ENCODE results near the gene HDGF.

HDGF gene

GRCh38 chr1:156698995-156699394 lies 52.5 kb downstream of the HDGF start:
- peaks cover 36% of the 10 kb centered on the region for H3K27me3 Mint-ChIP-seq
- no peak for DNase-seq (ENCODE audit: low spot score in 2 of 2)
- ATAC-seq (ENCODE audit: low read depth), result no peak
- H3K27ac Mint-ChIP-seq, result no peak overlapping the region
- H3K4me3 Mint-ChIP-seq, result no peak overlapping the region
- no peaks in the 10 kb centered on the region for H3K4me1 Mint-ChIP-seq
- H3K9me3 Mint-ChIP-seq, result no peaks in the 10 kb centered on the region
- H3K36me3 Mint-ChIP-seq, result peaks cover 7% of the 10 kb centered on the region

DNA sequence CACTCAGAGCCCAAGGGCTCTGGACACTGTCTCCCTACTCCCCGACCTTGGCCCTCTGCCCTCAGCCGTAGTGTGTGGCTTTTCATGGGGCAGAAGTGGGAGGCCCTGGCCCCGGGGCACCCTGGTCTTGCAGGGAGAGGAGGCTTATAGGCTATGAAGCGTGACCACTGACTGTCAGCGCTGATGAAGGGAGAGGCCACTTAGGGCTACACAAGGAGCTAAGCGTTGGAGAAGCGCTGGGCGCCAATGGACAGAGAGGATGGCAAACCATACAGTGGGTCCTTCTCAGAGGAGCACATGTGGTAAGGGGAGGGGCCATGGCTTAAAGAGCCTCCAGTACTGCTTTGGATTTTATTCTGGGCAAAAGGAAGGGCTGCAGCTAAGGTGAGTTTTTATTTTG lies 54.0 kb downstream of the HDGF start:
- ATAC-seq (ENCODE audit: low read depth) (no peak), DNase-seq (ENCODE audit: low spot score in 2 of 2) (no peak)
- Mint-ChIP-seq H3K9me3 (no peaks in the 10 kb centered on the region), H3K27ac (no peak overlapping the region), H3K36me3 (peaks cover 7% of the 10 kb centered on the region), H3K4me3 (no peak overlapping the region), H3K4me1 (peaks cover 3% of the 10 kb centered on the region), H3K27me3 (peaks cover 35% of the 10 kb centered on the region)

DNA sequence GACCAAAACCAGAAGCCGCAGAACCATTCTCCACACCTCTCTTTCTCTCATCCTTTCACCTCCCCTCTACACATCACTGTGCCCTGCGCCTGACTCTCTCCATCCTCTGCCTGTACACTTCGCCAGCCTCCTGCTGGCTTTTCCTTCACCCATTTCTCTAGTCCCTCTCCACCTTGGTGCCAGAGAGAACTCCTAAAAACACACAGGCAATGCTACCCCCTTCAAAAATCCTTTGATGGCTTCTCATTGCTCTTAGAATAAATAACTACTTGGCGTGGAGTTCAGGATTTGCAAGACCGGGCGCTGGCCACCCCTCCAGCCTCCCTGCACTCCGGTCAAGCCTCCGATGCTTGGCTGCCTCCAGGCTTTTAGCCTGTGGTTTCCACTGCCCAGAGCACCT lies 54.7 kb downstream of the HDGF start:
- Mint-ChIP-seq H3K4me3 (no peak overlapping the region), H3K4me1 (peaks cover 10% of the 10 kb centered on the region), H3K27ac (no peak overlapping the region), H3K36me3 (peaks cover 7% of the 10 kb centered on the region), H3K9me3 (no peaks in the 10 kb centered on the region), H3K27me3 (peaks cover 42% of the 10 kb centered on the region)
- ATAC-seq (ENCODE audit: low read depth) (no peak), DNase-seq (ENCODE audit: low spot score in 2 of 2) (no peak)

- H3K4me3 Mint-ChIP-seq, result no peak overlapping the region
- DNase-seq (ENCODE audit: low spot score in 2 of 2) (no peak), ATAC-seq (ENCODE audit: low read depth) (no peak)
- no peaks in the 10 kb centered on the region for H3K9me3 Mint-ChIP-seq
- H3K36me3 Mint-ChIP-seq, result peaks cover 7% of the 10 kb centered on the region
- no peak overlapping the region for H3K27ac Mint-ChIP-seq
- H3K27me3 Mint-ChIP-seq, result peaks cover 47% of the 10 kb centered on the region
- H3K4me1 Mint-ChIP-seq, result peaks cover 11% of the 10 kb centered on the region
Observed at GRCh38 chr1:156694690-156694962, 56.8 kb downstream of the HDGF start.

DNA sequence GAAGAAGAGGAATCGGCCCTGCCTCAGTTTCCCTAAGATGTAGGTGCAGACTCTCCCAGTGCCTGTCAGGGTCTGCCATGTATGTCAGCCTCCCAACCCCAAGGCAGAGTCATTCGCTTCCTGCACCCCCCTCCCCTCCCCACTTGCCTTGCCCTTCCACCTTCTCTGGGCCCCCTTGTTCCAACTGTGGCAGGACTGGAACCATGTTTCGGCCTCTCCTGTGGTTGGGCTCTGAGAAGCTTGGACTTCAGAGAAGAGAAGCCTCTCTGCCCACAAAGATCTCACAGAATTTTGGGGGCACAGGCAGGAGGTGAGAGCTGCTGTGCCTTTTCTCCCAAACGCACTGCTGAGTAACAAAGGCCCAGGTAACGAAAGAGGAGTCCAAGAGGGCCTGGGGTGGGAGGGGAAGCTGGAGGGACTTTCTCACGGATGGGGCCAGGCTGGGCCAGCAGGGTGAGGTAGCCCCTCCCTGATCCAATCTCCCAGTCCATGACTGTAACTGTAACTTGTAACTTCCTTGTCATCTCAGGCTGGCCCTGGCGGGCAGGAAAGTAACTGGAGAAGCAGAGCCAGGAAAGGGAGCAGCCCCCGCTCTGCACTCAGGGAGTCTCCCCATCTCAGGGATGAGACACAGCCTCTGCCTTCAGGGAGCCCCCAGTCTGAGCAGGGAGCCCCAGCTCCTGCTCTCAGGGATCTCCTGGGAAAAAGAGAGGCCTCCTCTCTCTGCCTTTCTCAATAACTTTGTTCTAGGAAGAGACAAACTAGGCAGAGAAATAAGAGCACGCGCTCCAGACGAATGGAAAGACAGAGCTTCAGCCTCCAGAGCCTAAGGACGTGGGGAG lies 57.4 kb downstream of the HDGF start:
- Mint-ChIP-seq H3K36me3 (peaks cover 7% of the 10 kb centered on the region), H3K4me3 (no peak overlapping the region), H3K4me1 (peaks cover 13% of the 10 kb centered on the region), H3K9me3 (no peaks in the 10 kb centered on the region), H3K27ac (no peak overlapping the region), H3K27me3 (peaks cover 47% of the 10 kb centered on the region)
- DNase-seq (ENCODE audit: low spot score in 2 of 2), result no peak
- no peak for ATAC-seq (ENCODE audit: low read depth)

GRCh38 chr1:156692925-156693847 lies 58.3 kb downstream of the HDGF start:
- no peak overlapping the region for H3K27ac Mint-ChIP-seq
- H3K4me1 Mint-ChIP-seq, result peaks cover 13% of the 10 kb centered on the region
- peak overlapping the region; percentile 19 for H3K4me3 Mint-ChIP-seq
- ATAC-seq (ENCODE audit: low read depth), result no peak
- peaks cover 45% of the 10 kb centered on the region for H3K27me3 Mint-ChIP-seq
- no peaks in the 10 kb centered on the region for H3K9me3 Mint-ChIP-seq
- H3K36me3 Mint-ChIP-seq, result peaks cover 3% of the 10 kb centered on the region
- DNase-seq (ENCODE audit: low spot score in 2 of 2), result no peak

DNA sequence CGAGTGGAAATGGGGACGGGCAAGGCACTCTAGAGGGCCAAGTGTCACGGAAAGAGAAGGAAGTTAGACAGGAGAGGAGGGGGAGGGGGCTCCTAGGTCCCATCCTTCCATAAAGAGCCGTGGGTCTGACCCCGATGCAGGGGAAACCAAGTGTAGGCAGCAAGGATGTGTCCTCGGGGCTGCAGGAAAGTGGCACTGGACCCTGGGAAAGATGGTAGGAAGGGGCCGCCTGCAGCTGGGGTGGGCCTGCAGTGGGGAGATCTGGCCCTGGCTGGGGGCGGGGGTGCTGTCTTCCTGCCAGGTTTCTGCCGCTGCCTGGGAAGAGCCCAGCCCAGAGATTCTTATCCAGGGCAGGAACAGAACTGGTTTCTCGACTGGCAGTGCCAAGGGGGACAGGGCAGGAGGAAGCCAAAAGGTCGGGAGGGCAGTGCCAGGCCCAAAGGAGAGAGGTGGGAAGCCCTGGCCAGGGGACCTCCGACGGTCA lies 59.0 kb downstream of the HDGF start:
- no peak for ATAC-seq (ENCODE audit: low read depth)
- no peak overlapping the region for H3K4me3 Mint-ChIP-seq

More for the DNA sequence above, 59.0 kb downstream of the HDGF start:
- DNase-seq (ENCODE audit: low spot score in 2 of 2), result no peak
- Mint-ChIP-seq H3K9me3 (no peaks in the 10 kb centered on the region), H3K36me3 (peaks cover 3% of the 10 kb centered on the region), H3K27ac (no peak overlapping the region), H3K27me3 (peaks cover 42% of the 10 kb centered on the region), H3K4me1 (peaks cover 13% of the 10 kb centered on the region)

Measured in memory B cell (primary cell).